HCT116 (cell line): ENCODE data around the gene ORC2. TPM values are rescaled to one million over a fixed set of nuclear protein-coding genes. Genes with fewer than 3 reads are reported as not detected.
A peak's percentile ranks its signal among the peaks of the same experiment; 100 is the strongest.

ENCODE experiments used
- ATAC-seq: fragments of 200-7000 bp; cut with Tn5 transposase; 2 replicates; pipeline ENCODE4 v1.9.1; 2020; ENCODE audit warnings: mild to moderate bottlenecking, moderate library complexity
- BruUV-seq: library from RNA; stranded (reverse); fragments of 400-500 nt; replicated peaks from 2 replicates; lab custom pipeline; 2021; lab: Mats Ljungman, UMichigan
- CTCF ChIA-PET: fragments of 300-600 bp; sonication (Branson Sonifier 250); formaldehyde crosslinking; loops from one replicate; lab custom pipeline; 2021; ENCODE audit warnings: antibody characterized with exemption; lab: Charles Lee
- POLR2A ChIA-PET: fragments of 300-600, 350-600 bp; sonication (Branson Sonifier 250); formaldehyde crosslinking; loops from one replicate; lab custom pipeline; 2021; ENCODE audit warnings: antibody characterized with exemption; lab: Charles Lee
- RAD21 ChIA-PET, 2 experiments: fragments of 300-600 bp; sonication (Branson Sonifier 250); formaldehyde crosslinking; loops; one replicate each; lab custom pipeline; 2023; ENCODE audit warnings: low total read pairs in 2 of 2; ENCODE audit not compliant: uncharacterized antibody in 2 of 2, unreplicated experiment in 2 of 2, low non-redundant PET in 1 of 2; lab: Charles Lee
- DNase-seq: peaks from one replicate; pipeline ENCODE4 v3.0.0-alpha.2; 2010; ENCODE audit warnings: low read depth, low spot score
- H2AFZ ChIP-seq: fragments of 200-600 bp; shearing (Covaris generic), sonication (generic); 2 replicates; pipeline ENCODE4 v1.6.1; 2017; ENCODE audit warnings: low read depth, mixed run types, mixed read lengths, antibody characterized with exemption, low read length; ENCODE audit not compliant: poor library complexity, severe bottlenecking
- H3K27ac ChIP-seq: 2 replicates; pipeline ENCODE4 v1.5.1; 2012; ENCODE audit warnings: low read depth, low read length
- H3K27me3 ChIP-seq: fragments of 200-600 bp; sonication (generic); 2 replicates; pipeline ENCODE4 v1.6.1; 2016; ENCODE audit warnings: mixed run types, low read length, mixed read lengths; ENCODE audit not compliant: insufficient read depth
- H3K36me3 ChIP-seq, 2 experiments: fragments of 200-500 bp in 1 of 2; fragments of 200-600 bp in 1 of 2; sonication (Bioruptor generic) in 1 of 2; sonication (generic) in 1 of 2; 2 replicates each; pipeline versions ENCODE4 v1.5.1 to v1.6.1; 2014 to 2016; ENCODE audit warnings: low read length in 2 of 2, inconsistent platforms in 1 of 2, mixed read lengths in 1 of 2, mixed run types in 1 of 2; ENCODE audit not compliant: insufficient read depth in 2 of 2, control insufficient read depth in 1 of 2
- H3K4me1 ChIP-seq, 2 experiments: fragments of 200-600 bp in 1 of 2; sonication (generic) in 1 of 2; 2 replicates each; pipeline versions ENCODE4 v1.5.1 to v1.6.1; 2012 to 2017; ENCODE audit warnings: low read length in 2 of 2, inconsistent platforms in 1 of 2, mild to moderate bottlenecking in 1 of 2, mixed read lengths in 1 of 2, mixed run types in 1 of 2, moderate library complexity in 1 of 2; ENCODE audit not compliant: insufficient read depth in 2 of 2, control insufficient read depth in 1 of 2
- H3K4me2 ChIP-seq: fragments of 200-600 bp; sonication (generic); 2 replicates; pipeline ENCODE4 v1.6.1; 2017; ENCODE audit warnings: mixed run types, low read length, mixed read lengths
- H3K4me3 ChIP-seq, 2 experiments: fragments of 200-600 bp in 1 of 2; sonication (generic) in 1 of 2; replicated peaks in 1 of 2; 2 replicates each; pipeline ENCODE4 v1.5.1; 2011 to 2016; ENCODE audit warnings: low read length in 2 of 2, control low read depth in 1 of 2, low read depth in 1 of 2, mild to moderate bottlenecking in 1 of 2, mixed read lengths in 1 of 2, mixed run types in 1 of 2
- H3K79me2 ChIP-seq: fragments of 200-600 bp; sonication (generic); 2 replicates; pipeline ENCODE4 v1.6.1; 2017; ENCODE audit warnings: mild to moderate bottlenecking, mixed run types, low read length, moderate library complexity, mixed read lengths; ENCODE audit not compliant: insufficient read depth
- H3K9ac ChIP-seq: fragments of 200-600 bp; sonication (generic); 2 replicates; pipeline ENCODE4 v1.6.1; 2016; ENCODE audit warnings: low read length, mixed read lengths
- H3K9me2 ChIP-seq: fragments of 200-600 bp; sonication (generic), shearing (Covaris generic); 2 replicates; pipeline ENCODE4 v1.6.1; 2017; ENCODE audit warnings: mixed run types, mild to moderate bottlenecking, moderate library complexity; ENCODE audit not compliant: insufficient read depth
- H3K9me3 ChIP-seq, 2 experiments: fragments of 200-500 bp in 1 of 2; fragments of 200-600 bp in 1 of 2; sonication (Bioruptor generic) in 1 of 2; sonication (generic) in 1 of 2; 2 replicates each; pipeline ENCODE4 v1.6.1; 2014 to 2017; ENCODE audit warnings: low read length in 2 of 2, mixed read lengths in 2 of 2, inconsistent platforms in 1 of 2, low read depth in 1 of 2, mild to moderate bottlenecking in 1 of 2, mixed run types in 1 of 2, moderate library complexity in 1 of 2; ENCODE audit not compliant: control insufficient read depth in 1 of 2, insufficient read depth in 1 of 2
- H4K20me1 ChIP-seq: fragments of 200-600 bp; sonication (generic), shearing (Covaris generic); 2 replicates; pipeline ENCODE4 v1.6.1; 2017; ENCODE audit warnings: mixed run types, mild to moderate bottlenecking, moderate library complexity; ENCODE audit not compliant: insufficient read depth
- ATF3 ChIP-seq: IDR thresholded peaks from 2 replicates; pipeline ENCODE4 v1.6.1; 2012
- CBX3 ChIP-seq: IDR thresholded peaks from 2 replicates; pipeline ENCODE4 v1.6.1; 2012; ENCODE audit warnings: low read depth
- CEBPB ChIP-seq: IDR thresholded peaks from 2 replicates; pipeline ENCODE4 v1.6.1; 2012; ENCODE audit warnings: low read depth
- CTCF ChIP-seq, 3 experiments: fragments of 200-600 bp in 1 of 3; sonication (generic) in 1 of 3; IDR thresholded peaks in 2 of 3; conservative IDR thresholded peaks in 1 of 3; 2 replicates each; pipeline ENCODE4 v1.5.1; 2012 to 2017; ENCODE audit warnings: low read depth in 2 of 3, low read length in 2 of 3, antibody characterized with exemption in 1 of 3, borderline replicate concordance in 1 of 3, control low read depth in 1 of 3, mild to moderate bottlenecking in 1 of 3, mixed read lengths in 1 of 3, mixed run types in 1 of 3, moderate library complexity in 1 of 3; ENCODE audit not compliant: insufficient read depth in 1 of 3
- ELF1 ChIP-seq: IDR thresholded peaks from 2 replicates; pipeline ENCODE4 v1.6.1; 2012; ENCODE audit warnings: low read depth, borderline replicate concordance
- EZH2 ChIP-seq: fragments of 200-600 bp; sonication (generic); IDR thresholded peaks from 2 replicates; pipeline ENCODE4 v1.6.1; 2017; ENCODE audit warnings: antibody characterized with exemption, mixed run types
- EZH2phosphoT487 ChIP-seq: fragments of 200-600 bp; IDR thresholded peaks from 2 replicates; pipeline ENCODE4 v1.6.1; 2018; ENCODE audit warnings: antibody characterized with exemption, borderline replicate concordance
- JUND ChIP-seq: IDR thresholded peaks from 2 replicates; pipeline ENCODE4 v1.6.1; 2012
- POLR2A ChIP-seq: IDR thresholded peaks from 2 replicates; pipeline ENCODE4 v1.7.0; 2011; ENCODE audit warnings: borderline replicate concordance; ENCODE audit not compliant: insufficient read depth, insufficient read length; ENCODE audit errors: extremely low read depth
- POLR2AphosphoS5 ChIP-seq: IDR thresholded peaks from 2 replicates; pipeline ENCODE4 v1.6.1; 2011; ENCODE audit warnings: mild to moderate bottlenecking, low read depth, low read length, moderate library complexity
- SIN3A ChIP-seq: IDR thresholded peaks from 2 replicates; pipeline ENCODE4 v1.6.1; 2012; ENCODE audit warnings: low read depth
- SP1 ChIP-seq: IDR thresholded peaks from 2 replicates; pipeline ENCODE4 v1.6.1; 2012; ENCODE audit warnings: low read depth
- SRF ChIP-seq: IDR thresholded peaks from 2 replicates; pipeline ENCODE4 v1.6.1; 2012; ENCODE audit warnings: low read depth
- TCF7L2 ChIP-seq: IDR thresholded peaks from 2 replicates; pipeline ENCODE4 v1.7.0; 2011; ENCODE audit warnings: borderline replicate concordance, inconsistent platforms; ENCODE audit not compliant: insufficient read depth, insufficient read length; ENCODE audit errors: extremely low read depth
- YY1 ChIP-seq: IDR thresholded peaks from 2 replicates; pipeline ENCODE4 v1.6.1; 2011; ENCODE audit warnings: low read length, low read depth, moderate library complexity, mild to moderate bottlenecking; ENCODE audit not compliant: insufficient replicate concordance; ENCODE audit errors: extremely low read depth
- ZBTB33 ChIP-seq: IDR thresholded peaks from 2 replicates; pipeline ENCODE4 v1.6.1; 2011; ENCODE audit warnings: mild to moderate bottlenecking, low read length, moderate library complexity; ENCODE audit not compliant: insufficient replicate concordance; ENCODE audit errors: extremely low read depth
- intact Hi-C: fragments of 100-400 bp; cut with micrococcal nuclease; formaldehyde crosslinking; loops from 2 replicates; pipeline ENCODE4 v1.10.0; 2022
- total RNA-seq: library from RNA; stranded (reverse); gene quantifications from one replicate; pipeline ENCODE4 v1.2.1, GENCODE V29; 2021; ENCODE audit not compliant: unreplicated experiment
- TF ChIP-seq, protein P1 (sequence below): IDR thresholded peaks from 2 replicates; pipeline ENCODE4 v1.6.1; 2012

The ORC2 gene
- total RNA-seq, 1 experiment from 2014 or later = 51.9 TPM

- TSS peak; percentile 64 for BruUV-seq
- peak; percentile 85 for ATAC-seq
- no peaks in the 10 kb centered on the region for H3K9me2 ChIP-seq
- peak within 1 kb of the TSS; percentile 63 to 73 for H3K4me3 ChIP-seq
- RAD21 ChIA-PET = interaction anchor here in 1 of 2 experiments (1.0 kb wide), 1 partner anchor 343 kb away, joined by 4 read pairs; no protein-coding TSS in a partner anchor
- CTCF ChIA-PET = interaction anchor here (1.3 to 2.0 kb wide), 5 partner anchors 12 to 343 kb away, joined by 4 to 7 read pairs (median 6); partner anchors contain the start of gene ORC2
- peak within 1 kb of the TSS; percentile 94 for H3K27ac ChIP-seq
- peaks cover 0 to 16% of the 10 kb centered on the region in 2 experiments; a peak in 3 of 4 replicates for H3K4me1 ChIP-seq
- H3K79me2 ChIP-seq = peaks cover 70% of the 10 kb centered on the region
- intact Hi-C loops = loop anchor here (1.0 to 5.0 kb wide), 3 partner anchors 24 to 183 kb away; partner anchors contain the start of genes CLK1, HYCC2 and NDUFB3
- peak; percentile 99 for DNase-seq
- H3K36me3 ChIP-seq = peaks cover 6% of the 10 kb centered on the region in 2 experiments
- H3K9ac ChIP-seq = peak within 1 kb of the TSS; percentile 94
- peak within 1 kb of the TSS; percentile 59 for H2AFZ ChIP-seq
- POLR2A ChIA-PET = interaction anchor here (0.6 to 2.0 kb wide), 15 partner anchors 9 to 343 kb away, joined by 3 to 19 read pairs (median 4); partner anchors contain the start of gene CLK1
- no peaks in the 10 kb centered on the region for H4K20me1 ChIP-seq
- H3K4me2 ChIP-seq = peak within 1 kb of the TSS; percentile 81
- no peaks in the 10 kb centered on the region for H3K9me3 ChIP-seq
- no peaks in the 10 kb centered on the region for H3K27me3 ChIP-seq
- TF ChIP-seq SIN3A (peak; percentile 80), CEBPB (peak; percentile 58; the same call in 1 of the 2 replicates), YY1 (peak; percentile 76), ZBTB33 (peak; percentile 85), CTCF (IDR thresholded peaks at IDR 0.05 in 2 of 3, conservative IDR thresholded peaks at IDR 0.05 in 1 of 3; ENCODE audit: borderline replicate concordance in 1 of 3, insufficient read depth in 1 of 3, low read depth in 2 of 3, low read length in 2 of 3) (no peak), EZH2phosphoT487 (no peak), SRF (peak; percentile 87), POLR2A (peak; percentile 36), ATF3 (no peak), EZH2 (no peak), ELF1 (peak; percentile 57; the same call in 1 of the 2 replicates), CBX3 (peak; percentile 90), POLR2AphosphoS5 (no peak), JUND (no peak; the same call in 1 of the 2 replicates), TCF7L2 (no peak), SP1 (peak; percentile 82)
- TF ChIP-seq, protein P1, sequence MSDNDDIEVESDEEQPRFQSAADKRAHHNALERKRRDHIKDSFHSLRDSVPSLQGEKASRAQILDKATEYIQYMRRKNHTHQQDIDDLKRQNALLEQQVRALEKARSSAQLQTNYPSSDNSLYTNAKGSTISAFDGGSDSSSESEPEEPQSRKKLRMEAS = peak; percentile 82
Measured at GRCh38 chr2:200888704-200889625, 74.5 kb downstream of the ORC2 start, which contains the start of the genes NIF3L1 and PPIL3. Gene NIF3L1, plus strand, starts transcription at chr2:200889371. Its CDS starts 2,573 bp downstream, at chr2:200891944. Gene PPIL3, minus strand, starts transcription at chr2:200889077. Its CDS starts 1,462 bp downstream, at chr2:200887615.
